Activated CD8-positive, alpha-beta memory T cell treated with anti-CD3 and anti-CD28 coated beads, Interleukin-2, amount 10 ng/mL, durations not matched to agents 7 days and 5 days (primary cell): ENCODE measurements around the gene COQ8A. TPM values are rescaled to one million over a fixed set of nuclear protein-coding genes. Genes with fewer than 3 reads are reported as not detected.
"Not testable (repeated sequence)": the region's sequence is repeated elsewhere in the genome, so short reads cannot be mapped to it uniquely, and the experiment has no call there.

Experiments
- ATAC-seq: fragments of 150-1000 bp; cut with Tn5 transposase; one replicate; pipeline ENCODE4 v1.10.0; 2021; ENCODE audit warnings: moderate library complexity
- CTCF ChIA-PET: fragments of 350-600 bp; sonication (Branson Sonifier 250); formaldehyde crosslinking; loops from one replicate; lab custom pipeline; 2021; ENCODE audit warnings: antibody characterized with exemption; lab: Charles Lee
- DNase-seq: peaks from one replicate; pipeline ENCODE4 v3.0.0-alpha.2; 2020
- H3K27ac Mint-ChIP-seq: one replicate; pipeline ENCODE4 v1.8.0; 2021; ENCODE audit warnings: mild to moderate bottlenecking, mixed read lengths
- H3K27me3 Mint-ChIP-seq: one replicate; pipeline ENCODE4 v1.8.0; 2021; ENCODE audit warnings: mixed read lengths
- H3K36me3 Mint-ChIP-seq: one replicate; pipeline ENCODE4 v1.8.0; 2021; ENCODE audit warnings: mild to moderate bottlenecking, mixed read lengths
- H3K4me1 Mint-ChIP-seq: one replicate; pipeline ENCODE4 v1.8.0; 2021; ENCODE audit warnings: mixed read lengths
- H3K4me3 Mint-ChIP-seq: one replicate; pipeline ENCODE4 v1.8.0; 2021; ENCODE audit warnings: mild to moderate bottlenecking, moderate library complexity, mixed read lengths
- H3K9me3 Mint-ChIP-seq: one replicate; pipeline ENCODE4 v1.8.0; 2022; ENCODE audit warnings: low read depth, mixed read lengths
- total RNA-seq, 2 experiments: library from RNA; stranded (reverse); gene quantifications; one replicate each; pipeline ENCODE4 v1.2.3, GENCODE V29; 2021

Gene COQ8A
- total RNA-seq, 2 experiments from 2014 or later = 19.0 to 22.1 TPM

GRCh38 chr1:226950316-226950715, 10.2 kb downstream of the COQ8A start:
- no peaks in the 10 kb centered on the region for H3K27me3 Mint-ChIP-seq
- H3K27ac Mint-ChIP-seq = no peak overlapping the region
- DNase-seq (no peak), ATAC-seq (no peak)
- H3K36me3 Mint-ChIP-seq = peaks cover 5% of the 10 kb centered on the region
- H3K9me3 Mint-ChIP-seq = peaks cover 4% of the 10 kb centered on the region
- CTCF ChIA-PET = no interaction called here
- H3K4me1 Mint-ChIP-seq = no peaks in the 10 kb centered on the region
- H3K4me3 Mint-ChIP-seq = no peak overlapping the region

GRCh38 chr1:226950871-226951270, 10.8 kb downstream of the COQ8A start:
- CTCF ChIA-PET = no interaction called here
- no peaks in the 10 kb centered on the region for H3K4me1 Mint-ChIP-seq
- peaks cover 4% of the 10 kb centered on the region for H3K9me3 Mint-ChIP-seq

GRCh38 chr1:226951286-226952117, 11.4 kb downstream of the COQ8A start:
- H3K27ac Mint-ChIP-seq = no peak overlapping the region
- CTCF ChIA-PET = no interaction called here

More at GRCh38 chr1:226950871-226951270, 10.8 kb downstream of the COQ8A start:
- DNase-seq (no peak), ATAC-seq (no peak)
- Mint-ChIP-seq H3K27me3 (no peaks in the 10 kb centered on the region), H3K27ac (no peak overlapping the region), H3K36me3 (peaks cover 6% of the 10 kb centered on the region), H3K4me3 (no peak overlapping the region)

GRCh38 chr1:226952118-226952441, 12.0 kb downstream of the COQ8A start:
- CTCF ChIA-PET = no interaction called here
- Mint-ChIP-seq H3K27ac (no peak overlapping the region), H3K36me3 (peaks cover 8% of the 10 kb centered on the region), H3K27me3 (no peaks in the 10 kb centered on the region), H3K4me3 (no peak overlapping the region), H3K9me3 (peaks cover 8% of the 10 kb centered on the region), H3K4me1 (no peaks in the 10 kb centered on the region)
- DNase-seq (no peak), ATAC-seq (no peak)

More at GRCh38 chr1:226951286-226952117, 11.4 kb downstream of the COQ8A start:
- Mint-ChIP-seq H3K36me3 (peaks cover 8% of the 10 kb centered on the region), H3K27me3 (no peaks in the 10 kb centered on the region), H3K9me3 (peaks cover 8% of the 10 kb centered on the region), H3K4me1 (no peaks in the 10 kb centered on the region), H3K4me3 (no peak overlapping the region)
- ATAC-seq (no peak), DNase-seq (no peak)

GRCh38 chr1:226953175-226953800, 13.2 kb downstream of the COQ8A start:
- no peaks in the 10 kb centered on the region for H3K27me3 Mint-ChIP-seq
- CTCF ChIA-PET = no interaction called here
- H3K36me3 Mint-ChIP-seq = peaks cover 13% of the 10 kb centered on the region
- H3K4me1 Mint-ChIP-seq = no peaks in the 10 kb centered on the region
- no peak overlapping the region for H3K27ac Mint-ChIP-seq
- H3K4me3 Mint-ChIP-seq = no peak overlapping the region
- ATAC-seq = no peak
- no peak for DNase-seq
- H3K9me3 Mint-ChIP-seq = peaks cover 13% of the 10 kb centered on the region

GRCh38 chr1:226954337-226954736, 14.2 kb downstream of the COQ8A start:
- Mint-ChIP-seq H3K9me3 (peaks cover 13% of the 10 kb centered on the region), H3K4me1 (no peaks in the 10 kb centered on the region), H3K4me3 (no peak overlapping the region), H3K27ac (no peak overlapping the region), H3K27me3 (no peaks in the 10 kb centered on the region), H3K36me3 (peaks cover 15% of the 10 kb centered on the region)
- ATAC-seq (no peak), DNase-seq (no peak)
- CTCF ChIA-PET = no interaction called here

GRCh38 chr1:226954777-226955176, 14.7 kb downstream of the COQ8A start:
- CTCF ChIA-PET = no interaction called here
- Mint-ChIP-seq H3K4me3 (no peak overlapping the region), H3K9me3 (peaks cover 13% of the 10 kb centered on the region), H3K4me1 (no peaks in the 10 kb centered on the region), H3K36me3 (peaks cover 16% of the 10 kb centered on the region), H3K27me3 (no peaks in the 10 kb centered on the region), H3K27ac (no peak overlapping the region)
- DNase-seq (no peak), ATAC-seq (no peak)

GRCh38 chr1:226955857-226956256, 15.8 kb downstream of the COQ8A start:
- H3K9me3 Mint-ChIP-seq = peaks cover 13% of the 10 kb centered on the region
- H3K27me3 Mint-ChIP-seq, ATAC-seq, CTCF ChIA-PET, H3K27ac Mint-ChIP-seq, H3K4me1 Mint-ChIP-seq, DNase-seq, H3K4me3 Mint-ChIP-seq: not testable (repeated sequence)
- H3K36me3 Mint-ChIP-seq = peaks cover 17% of the 10 kb centered on the region

GRCh38 chr1:226956942-226957713, 17.0 kb downstream of the COQ8A start:
- ATAC-seq = no peak
- H3K27ac Mint-ChIP-seq = no peak overlapping the region
- CTCF ChIA-PET = no interaction called here
- no peak for DNase-seq
- no peaks in the 10 kb centered on the region for H3K4me1 Mint-ChIP-seq
- H3K36me3 Mint-ChIP-seq = peaks cover 17% of the 10 kb centered on the region
- H3K4me3 Mint-ChIP-seq = no peak overlapping the region
- peaks cover 13% of the 10 kb centered on the region for H3K9me3 Mint-ChIP-seq
- H3K27me3 Mint-ChIP-seq = no peaks in the 10 kb centered on the region

GRCh38 chr1:226957714-226958113, 17.6 kb downstream of the COQ8A start:
- CTCF ChIA-PET = no interaction called here

GRCh38 chr1:226958300-226958699, 18.2 kb downstream of the COQ8A start:
- Mint-ChIP-seq H3K36me3 (peaks cover 17% of the 10 kb centered on the region), H3K9me3 (peaks cover 13% of the 10 kb centered on the region), H3K4me1 (no peaks in the 10 kb centered on the region), H3K27ac (no peak overlapping the region), H3K4me3 (no peak overlapping the region), H3K27me3 (no peaks in the 10 kb centered on the region)
- CTCF ChIA-PET = no interaction called here
- ATAC-seq (no peak), DNase-seq (no peak)

More at GRCh38 chr1:226957714-226958113, 17.6 kb downstream of the COQ8A start:
- no peak for DNase-seq
- Mint-ChIP-seq H3K4me1 (no peaks in the 10 kb centered on the region), H3K4me3 (no peak overlapping the region), H3K36me3 (peaks cover 17% of the 10 kb centered on the region), H3K27me3 (no peaks in the 10 kb centered on the region), H3K27ac (no peak overlapping the region), H3K9me3 (peaks cover 13% of the 10 kb centered on the region)
- no peak for ATAC-seq

- ATAC-seq = no peak
- CTCF ChIA-PET = no interaction called here
Measured at GRCh38 chr1:226960256-226960655, 20.2 kb downstream of the COQ8A start.

GRCh38 chr1:226960944-226961765, 21.1 kb downstream of the COQ8A start:
- H3K27me3 Mint-ChIP-seq = no peaks in the 10 kb centered on the region
- no peak for DNase-seq
- no peak overlapping the region for H3K27ac Mint-ChIP-seq
- CTCF ChIA-PET = no interaction called here
- no peaks in the 10 kb centered on the region for H3K4me1 Mint-ChIP-seq
- H3K9me3 Mint-ChIP-seq = peaks cover 6% of the 10 kb centered on the region
- ATAC-seq = no peak
- peaks cover 9% of the 10 kb centered on the region for H3K36me3 Mint-ChIP-seq
- no peak overlapping the region for H3K4me3 Mint-ChIP-seq

More at GRCh38 chr1:226960256-226960655, 20.2 kb downstream of the COQ8A start:
- no peak overlapping the region for H3K27ac Mint-ChIP-seq
- H3K4me1 Mint-ChIP-seq = no peaks in the 10 kb centered on the region
- H3K4me3 Mint-ChIP-seq = no peak overlapping the region
- DNase-seq = no peak
- no peaks in the 10 kb centered on the region for H3K27me3 Mint-ChIP-seq
- peaks cover 9% of the 10 kb centered on the region for H3K9me3 Mint-ChIP-seq
- H3K36me3 Mint-ChIP-seq = peaks cover 12% of the 10 kb centered on the region
